ENCODE results near the gene ISG20.

DNA sequence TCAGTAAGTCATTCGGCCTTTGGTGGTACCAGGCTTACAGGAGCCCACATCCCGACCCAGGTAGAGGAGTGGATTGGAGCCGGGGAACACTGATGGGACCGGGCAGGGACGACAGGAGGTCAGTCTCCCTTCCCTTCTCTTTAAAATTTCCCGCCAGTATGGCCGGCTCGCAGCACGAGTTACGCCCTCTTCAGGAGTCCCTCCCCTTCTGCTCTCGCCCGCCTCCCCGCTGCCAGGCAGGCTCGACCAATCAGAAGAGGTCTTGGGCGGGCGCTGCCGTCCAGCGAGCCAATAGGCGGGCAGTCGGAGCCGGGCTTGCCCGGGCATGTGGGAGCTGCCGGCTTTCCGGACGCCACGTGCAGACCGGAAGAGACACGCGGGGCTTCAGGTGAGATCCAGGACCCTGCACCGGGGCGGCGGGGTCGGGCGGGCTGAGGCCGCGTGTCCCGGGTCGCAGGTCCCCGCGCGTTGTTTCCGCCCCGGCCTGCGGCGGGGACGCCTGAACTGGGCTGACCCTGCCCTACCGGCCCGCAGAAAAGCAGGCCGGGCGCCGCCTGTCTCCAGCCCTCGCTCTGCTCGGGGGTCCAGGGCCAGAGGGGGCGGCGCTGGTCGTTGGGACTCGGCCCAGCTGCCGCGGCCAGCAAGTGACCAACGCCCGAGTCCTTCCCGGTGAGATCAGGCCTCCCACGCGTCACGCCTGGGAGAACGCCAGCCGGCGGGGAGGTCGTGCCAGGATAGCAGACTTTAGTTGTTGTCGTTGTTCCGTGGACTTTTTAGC, 17.6 kb upstream of the ISG20 start, which contains the start of gene AEN:
- TF ChIP-seq, protein P1, sequence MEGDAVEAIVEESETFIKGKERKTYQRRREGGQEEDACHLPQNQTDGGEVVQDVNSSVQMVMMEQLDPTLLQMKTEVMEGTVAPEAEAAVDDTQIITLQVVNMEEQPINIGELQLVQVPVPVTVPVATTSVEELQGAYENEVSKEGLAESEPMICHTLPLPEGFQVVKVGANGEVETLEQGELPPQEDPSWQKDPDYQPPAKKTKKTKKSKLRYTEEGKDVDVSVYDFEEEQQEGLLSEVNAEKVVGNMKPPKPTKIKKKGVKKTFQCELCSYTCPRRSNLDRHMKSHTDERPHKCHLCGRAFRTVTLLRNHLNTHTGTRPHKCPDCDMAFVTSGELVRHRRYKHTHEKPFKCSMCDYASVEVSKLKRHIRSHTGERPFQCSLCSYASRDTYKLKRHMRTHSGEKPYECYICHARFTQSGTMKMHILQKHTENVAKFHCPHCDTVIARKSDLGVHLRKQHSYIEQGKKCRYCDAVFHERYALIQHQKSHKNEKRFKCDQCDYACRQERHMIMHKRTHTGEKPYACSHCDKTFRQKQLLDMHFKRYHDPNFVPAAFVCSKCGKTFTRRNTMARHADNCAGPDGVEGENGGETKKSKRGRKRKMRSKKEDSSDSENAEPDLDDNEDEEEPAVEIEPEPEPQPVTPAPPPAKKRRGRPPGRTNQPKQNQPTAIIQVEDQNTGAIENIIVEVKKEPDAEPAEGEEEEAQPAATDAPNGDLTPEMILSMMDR (IDR thresholded peaks at IDR 0.05), result no peak
- no peak for TF ChIP-seq EZH2 (IDR thresholded peaks at IDR 0.05; ENCODE audit: borderline replicate concordance, insufficient read depth, low read depth, low read length, poor library complexity, severe bottlenecking)

All from B cell (primary cell).